ENCODE data around the gene ADISSP. TPM values are rescaled to one million over a fixed set of nuclear protein-coding genes. Genes with fewer than 3 reads are reported as not detected.

The ADISSP gene
- total and polyA plus RNA-seq, 2 donors (not counting 1 experiment from before 2014, with no cell fraction given): 17.0 to 23.5 TPM

- Histone ChIP-seq H3K27ac (ENCODE audit: insufficient read depth, low read length) (no peak overlapping the region), H3K27me3 (ENCODE audit: control insufficient read depth, insufficient read depth, low read length) (no peaks in the 10 kb centered on the region), H2AFZ (ENCODE audit: low read length) (no peak overlapping the region), H3K36me3 (ENCODE audit: control insufficient read depth, insufficient read depth, low read length) (peaks cover 3% of the 10 kb centered on the region), H3K9ac (ENCODE audit: insufficient read depth, low read length) (no peak overlapping the region), H3K9me3 (ENCODE audit: control insufficient read depth, insufficient read depth, low read depth, low read length) (no peaks in the 10 kb centered on the region), H3K79me2 (ENCODE audit: control insufficient read depth, insufficient read depth, low read length) (no peaks in the 10 kb centered on the region), H3K4me2 (ENCODE audit: extremely low read depth, insufficient read depth, low read length) (no peak overlapping the region), H3K4me1 (ENCODE audit: control insufficient read depth, extremely low read depth, insufficient read depth, low read length) (no peaks in the 10 kb centered on the region), H3K4me3 (replicated peaks in 1 of 4; ENCODE audit: control extremely low read depth in 1 of 4, insufficient read depth in 1 of 4, low read depth in 3 of 4, low read length in 4 of 4) (no peak overlapping the region), H4K20me1 (ENCODE audit: control insufficient read depth, extremely low read depth, insufficient read depth, low read length) (no peaks in the 10 kb centered on the region)
- no peak for DNase-seq (ENCODE audit: low read depth in 2 of 2)
- TF ChIP-seq CTCF (conservative IDR thresholded peaks at IDR 0.05 in 1 of 2, IDR thresholded peaks at IDR 0.05 in 1 of 2; ENCODE audit: low read depth in 1 of 2, low read length in 2 of 2): no peak
- TF ChIP-seq EZH2 (IDR thresholded peaks at IDR 0.05; ENCODE audit: low read length, missing control alignments): no peak
Measured at GRCh38 chr20:3758566-3758965, 9.0 kb downstream of the ADISSP start.

DNA sequence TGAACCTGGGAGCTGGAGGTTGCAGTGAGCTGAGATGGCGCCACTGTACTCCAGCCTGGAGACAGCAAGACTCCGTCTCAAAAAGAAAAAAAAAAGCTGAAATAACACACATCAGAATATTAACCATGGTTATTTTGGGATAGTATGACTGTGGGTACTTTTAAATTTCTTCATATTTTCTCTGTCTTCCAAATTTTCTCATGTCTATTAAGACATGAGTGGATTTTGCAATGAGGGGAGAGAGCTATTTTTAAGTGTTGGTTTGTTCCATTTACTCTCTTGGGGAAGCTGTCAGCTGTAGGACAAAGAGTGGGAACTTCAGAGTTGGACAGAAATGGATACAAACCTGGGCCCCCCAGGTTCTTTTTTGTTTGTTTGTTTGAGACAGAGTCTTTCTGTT is 10.3 kb downstream of the ADISSP start:
- Histone ChIP-seq H3K4me3 (replicated peaks in 1 of 4; ENCODE audit: control extremely low read depth in 1 of 4, insufficient read depth in 1 of 4, low read depth in 3 of 4, low read length in 4 of 4) (no peak overlapping the region), H4K20me1 (ENCODE audit: control insufficient read depth, extremely low read depth, insufficient read depth, low read length) (no peaks in the 10 kb centered on the region), H3K36me3 (ENCODE audit: control insufficient read depth, insufficient read depth, low read length) (peaks cover 3% of the 10 kb centered on the region), H3K9me3 (ENCODE audit: control insufficient read depth, insufficient read depth, low read depth, low read length) (no peaks in the 10 kb centered on the region), H3K4me2 (ENCODE audit: extremely low read depth, insufficient read depth, low read length) (no peak overlapping the region), H3K27ac (ENCODE audit: insufficient read depth, low read length) (no peak overlapping the region), H3K79me2 (ENCODE audit: control insufficient read depth, insufficient read depth, low read length) (no peaks in the 10 kb centered on the region), H3K4me1 (ENCODE audit: control insufficient read depth, extremely low read depth, insufficient read depth, low read length) (no peaks in the 10 kb centered on the region), H2AFZ (ENCODE audit: low read length) (no peak overlapping the region), H3K27me3 (ENCODE audit: control insufficient read depth, insufficient read depth, low read length) (no peaks in the 10 kb centered on the region), H3K9ac (ENCODE audit: insufficient read depth, low read length) (no peak overlapping the region)
- TF ChIP-seq CTCF (conservative IDR thresholded peaks at IDR 0.05 in 1 of 2, IDR thresholded peaks at IDR 0.05 in 1 of 2; ENCODE audit: low read depth in 1 of 2, low read length in 2 of 2) (no peak), EZH2 (IDR thresholded peaks at IDR 0.05; ENCODE audit: low read length, missing control alignments) (no peak)
- no peak for DNase-seq (ENCODE audit: low read depth in 2 of 2)

DNA sequence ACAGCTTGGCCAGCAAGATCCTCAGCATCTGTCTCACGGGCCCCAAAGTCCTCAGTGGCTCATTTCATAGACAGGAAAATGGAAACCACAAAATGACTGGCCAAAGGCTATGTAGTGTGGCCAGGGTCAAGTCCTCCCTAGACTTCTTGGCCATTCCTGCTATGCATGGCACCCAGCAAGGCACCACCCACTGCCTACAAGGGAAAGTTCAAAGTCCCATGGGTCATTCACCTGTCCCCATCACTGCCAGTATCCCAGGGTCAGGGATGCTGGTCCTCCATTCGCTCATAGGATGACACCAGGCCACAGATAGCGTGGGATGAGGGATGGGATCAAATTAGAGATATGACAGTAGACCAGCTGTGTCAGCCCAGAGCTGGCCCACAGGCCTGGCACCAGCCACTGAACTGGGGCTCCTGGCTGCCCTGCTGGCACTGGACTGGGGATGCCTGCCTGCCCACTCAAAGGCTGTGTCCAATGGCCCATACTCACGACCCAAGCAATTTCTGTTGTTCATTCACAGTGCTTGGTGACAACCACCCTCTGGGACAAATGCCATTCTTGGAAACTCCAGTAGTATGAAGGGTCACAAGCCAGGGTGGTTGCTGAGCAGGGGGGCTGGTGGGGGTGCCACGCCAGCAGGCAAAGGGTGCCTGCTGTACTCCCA is 11.6 kb downstream of the ADISSP start:
- no peaks in the 10 kb centered on the region for H3K9me3 ChIP-seq (ENCODE audit: control insufficient read depth, insufficient read depth, low read depth, low read length)
- no peak overlapping the region for H3K4me3 ChIP-seq (replicated peaks in 1 of 4; ENCODE audit: control extremely low read depth in 1 of 4, insufficient read depth in 1 of 4, low read depth in 3 of 4, low read length in 4 of 4)
- no peak overlapping the region for H3K27ac ChIP-seq (ENCODE audit: insufficient read depth, low read length)
- no peak overlapping the region for H2AFZ ChIP-seq (ENCODE audit: low read length)
- no peaks in the 10 kb centered on the region for H3K4me1 ChIP-seq (ENCODE audit: control insufficient read depth, extremely low read depth, insufficient read depth, low read length)
- no peak overlapping the region for H3K9ac ChIP-seq (ENCODE audit: insufficient read depth, low read length)
- no peak for DNase-seq (ENCODE audit: low read depth in 2 of 2)
- H3K36me3 ChIP-seq (ENCODE audit: control insufficient read depth, insufficient read depth, low read length): peaks cover 3% of the 10 kb centered on the region
- no peak for TF ChIP-seq EZH2 (IDR thresholded peaks at IDR 0.05; ENCODE audit: low read length, missing control alignments)
- no peak for TF ChIP-seq CTCF (conservative IDR thresholded peaks at IDR 0.05 in 1 of 2, IDR thresholded peaks at IDR 0.05 in 1 of 2; ENCODE audit: low read depth in 1 of 2, low read length in 2 of 2)
- H3K27me3 ChIP-seq (ENCODE audit: control insufficient read depth, insufficient read depth, low read length): no peaks in the 10 kb centered on the region
- H3K4me2 ChIP-seq (ENCODE audit: extremely low read depth, insufficient read depth, low read length): no peak overlapping the region
- H3K79me2 ChIP-seq (ENCODE audit: control insufficient read depth, insufficient read depth, low read length): no peaks in the 10 kb centered on the region
- H4K20me1 ChIP-seq (ENCODE audit: control insufficient read depth, extremely low read depth, insufficient read depth, low read length): no peaks in the 10 kb centered on the region
